ENCODE data around the gene SLC35F3.

SLC35F3 gene

GRCh38 chr1:234265321-234265720 lies 360.8 kb downstream of the SLC35F3 start:
- no peak for DNase-seq

GRCh38 chr1:234265861-234266260 lies 361.4 kb downstream of the SLC35F3 start:
- DNase-seq, result no peak

- no peak for DNase-seq
Measured at GRCh38 chr1:234270093-234270492, 365.6 kb downstream of the SLC35F3 start.

- DNase-seq, result no peak
Measured at GRCh38 chr1:234270581-234271242, 366.2 kb downstream of the SLC35F3 start.

- DNase-seq, result no peak
Measured at GRCh38 chr1:234271243-234271606, 366.7 kb downstream of the SLC35F3 start.

- DNase-seq, result no peak
Measured at GRCh38 chr1:234272656-234273312, 368.3 kb downstream of the SLC35F3 start.

- DNase-seq, result no peak
Measured at GRCh38 chr1:234273981-234274380, 369.5 kb downstream of the SLC35F3 start.

- no peak for DNase-seq
Measured at GRCh38 chr1:234276151-234276788, 371.8 kb downstream of the SLC35F3 start.

GRCh38 chr1:234277161-234277868 lies 372.8 kb downstream of the SLC35F3 start:
- DNase-seq, result no peak

- DNase-seq, result no peak
Measured at GRCh38 chr1:234279021-234279420, 374.5 kb downstream of the SLC35F3 start.

GRCh38 chr1:234280500-234280899 lies 376.0 kb downstream of the SLC35F3 start:
- DNase-seq, result no peak

GRCh38 chr1:234281826-234282489 lies 377.5 kb downstream of the SLC35F3 start:
- no peak for DNase-seq

- no peak for DNase-seq
Measured at GRCh38 chr1:234286206-234286605, 381.7 kb downstream of the SLC35F3 start.

GRCh38 chr1:234288946-234289345 lies 384.5 kb downstream of the SLC35F3 start:
- DNase-seq, result no peak

- no peak for DNase-seq
Measured at GRCh38 chr1:234289538-234290305, 385.2 kb downstream of the SLC35F3 start.

- no peak for DNase-seq
Measured at GRCh38 chr1:234292011-234292410, 387.5 kb downstream of the SLC35F3 start.

GRCh38 chr1:234292548-234292947 lies 388.1 kb downstream of the SLC35F3 start:
- no peak for DNase-seq

GRCh38 chr1:234294109-234294817 lies 389.8 kb downstream of the SLC35F3 start:
- DNase-seq, result no peak

- no peak for DNase-seq
Measured at GRCh38 chr1:234295068-234295467, 390.6 kb downstream of the SLC35F3 start.

- DNase-seq, result no peak
Measured at GRCh38 chr1:234295626-234296025, 391.1 kb downstream of the SLC35F3 start.

- DNase-seq, result no peak
Measured at GRCh38 chr1:234296496-234296895, 392.0 kb downstream of the SLC35F3 start.

- DNase-seq, result no peak
Measured at GRCh38 chr1:234297668-234298067, 393.2 kb downstream of the SLC35F3 start.

Data from activated T-cell treated with anti-CD3 and anti-CD28 coated beads, Interleukin-2, amount 50 U/mL, for 48 hours (primary cell).